ENCODE data around the gene SUPT7L. TPM values are rescaled to one million over a fixed set of nuclear protein-coding genes. Genes with fewer than 3 reads are reported as not detected.

The SUPT7L gene
- total RNA-seq, 1 experiment from 2014 or later: 22.4 TPM

DNA sequence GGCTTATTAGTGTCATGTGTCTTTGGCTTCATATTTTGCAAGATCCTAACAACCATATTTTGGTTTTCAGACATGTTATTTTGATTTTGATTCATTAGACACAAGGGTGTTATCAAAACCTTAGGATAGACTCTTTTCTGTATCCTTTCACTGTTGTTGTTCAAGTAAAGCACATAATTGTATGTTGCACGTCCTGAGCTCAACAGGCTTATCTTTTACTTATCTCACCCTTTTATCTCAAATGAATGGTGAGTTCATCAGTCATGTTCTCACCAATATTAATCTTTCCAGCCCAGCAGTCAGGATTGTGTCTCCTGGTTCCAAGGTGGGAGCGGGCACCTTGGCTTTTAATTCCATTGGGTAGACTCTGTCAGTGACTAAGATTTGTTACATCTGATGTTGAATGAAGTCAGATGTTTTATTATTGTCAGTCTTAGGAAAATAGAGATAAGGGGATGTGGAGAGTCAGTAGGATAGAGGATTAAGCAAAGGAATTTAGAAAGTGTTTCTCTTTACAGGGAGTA, 22.6 kb downstream of the SUPT7L start:
- Histone ChIP-seq H3K4me3 (ENCODE audit: low read depth in 2 of 2, low read length in 2 of 2) (no peak overlapping the region), H3K9me3 (ENCODE audit: control insufficient read depth, insufficient read depth, low read depth, low read length) (no peaks in the 10 kb centered on the region), H3K27me3 (ENCODE audit: control insufficient read depth, insufficient read depth, low read length) (no peaks in the 10 kb centered on the region), H3K4me1 (ENCODE audit: control insufficient read depth, insufficient read depth, low read length) (no peaks in the 10 kb centered on the region), H3K36me3 (ENCODE audit: control insufficient read depth, insufficient read depth, low read length) (peaks cover 16% of the 10 kb centered on the region), H3K27ac (ENCODE audit: low read length) (no peak overlapping the region)
- intact Hi-C loops (cut with micrococcal nuclease; ENCODE audit: unreplicated experiment) (no loop called here), in situ Hi-C loops (cut with HindIII; ENCODE audit: low pct_unique_long_range_greater_than_20kb, low sequenced_read_pairs) (no loop called here)
- POLR2A ChIA-PET: no interaction called here
- BruUV-seq (replicated peaks): no TSS peak
- ATAC-seq: no peak
- DNase-seq (ENCODE audit: low read depth, low spot score): no peak
- CTCF ChIA-PET: no interaction called here
- TF ChIP-seq, protein P1, sequence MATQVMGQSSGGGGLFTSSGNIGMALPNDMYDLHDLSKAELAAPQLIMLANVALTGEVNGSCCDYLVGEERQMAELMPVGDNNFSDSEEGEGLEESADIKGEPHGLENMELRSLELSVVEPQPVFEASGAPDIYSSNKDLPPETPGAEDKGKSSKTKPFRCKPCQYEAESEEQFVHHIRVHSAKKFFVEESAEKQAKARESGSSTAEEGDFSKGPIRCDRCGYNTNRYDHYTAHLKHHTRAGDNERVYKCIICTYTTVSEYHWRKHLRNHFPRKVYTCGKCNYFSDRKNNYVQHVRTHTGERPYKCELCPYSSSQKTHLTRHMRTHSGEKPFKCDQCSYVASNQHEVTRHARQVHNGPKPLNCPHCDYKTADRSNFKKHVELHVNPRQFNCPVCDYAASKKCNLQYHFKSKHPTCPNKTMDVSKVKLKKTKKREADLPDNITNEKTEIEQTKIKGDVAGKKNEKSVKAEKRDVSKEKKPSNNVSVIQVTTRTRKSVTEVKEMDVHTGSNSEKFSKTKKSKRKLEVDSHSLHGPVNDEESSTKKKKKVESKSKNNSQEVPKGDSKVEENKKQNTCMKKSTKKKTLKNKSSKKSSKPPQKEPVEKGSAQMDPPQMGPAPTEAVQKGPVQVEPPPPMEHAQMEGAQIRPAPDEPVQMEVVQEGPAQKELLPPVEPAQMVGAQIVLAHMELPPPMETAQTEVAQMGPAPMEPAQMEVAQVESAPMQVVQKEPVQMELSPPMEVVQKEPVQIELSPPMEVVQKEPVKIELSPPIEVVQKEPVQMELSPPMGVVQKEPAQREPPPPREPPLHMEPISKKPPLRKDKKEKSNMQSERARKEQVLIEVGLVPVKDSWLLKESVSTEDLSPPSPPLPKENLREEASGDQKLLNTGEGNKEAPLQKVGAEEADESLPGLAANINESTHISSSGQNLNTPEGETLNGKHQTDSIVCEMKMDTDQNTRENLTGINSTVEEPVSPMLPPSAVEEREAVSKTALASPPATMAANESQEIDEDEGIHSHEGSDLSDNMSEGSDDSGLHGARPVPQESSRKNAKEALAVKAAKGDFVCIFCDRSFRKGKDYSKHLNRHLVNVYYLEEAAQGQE (IDR thresholded peaks at IDR 0.05; ENCODE audit: insufficient read depth in 1 of 2, low read depth in 2 of 2, low read length in 1 of 2): no peak
- no peak for TF ChIP-seq SIN3A (IDR thresholded peaks at IDR 0.05; ENCODE audit: borderline replicate concordance, insufficient read depth, low read depth, low read length)
- TF ChIP-seq POLR2AphosphoS5 (IDR thresholded peaks at IDR 0.05; ENCODE audit: low read depth, low read length): no peak
- no peak for TF ChIP-seq TCF7L2 (IDR thresholded peaks at IDR 0.05; ENCODE audit: low read depth, low read length)
- TF ChIP-seq, protein P2, sequence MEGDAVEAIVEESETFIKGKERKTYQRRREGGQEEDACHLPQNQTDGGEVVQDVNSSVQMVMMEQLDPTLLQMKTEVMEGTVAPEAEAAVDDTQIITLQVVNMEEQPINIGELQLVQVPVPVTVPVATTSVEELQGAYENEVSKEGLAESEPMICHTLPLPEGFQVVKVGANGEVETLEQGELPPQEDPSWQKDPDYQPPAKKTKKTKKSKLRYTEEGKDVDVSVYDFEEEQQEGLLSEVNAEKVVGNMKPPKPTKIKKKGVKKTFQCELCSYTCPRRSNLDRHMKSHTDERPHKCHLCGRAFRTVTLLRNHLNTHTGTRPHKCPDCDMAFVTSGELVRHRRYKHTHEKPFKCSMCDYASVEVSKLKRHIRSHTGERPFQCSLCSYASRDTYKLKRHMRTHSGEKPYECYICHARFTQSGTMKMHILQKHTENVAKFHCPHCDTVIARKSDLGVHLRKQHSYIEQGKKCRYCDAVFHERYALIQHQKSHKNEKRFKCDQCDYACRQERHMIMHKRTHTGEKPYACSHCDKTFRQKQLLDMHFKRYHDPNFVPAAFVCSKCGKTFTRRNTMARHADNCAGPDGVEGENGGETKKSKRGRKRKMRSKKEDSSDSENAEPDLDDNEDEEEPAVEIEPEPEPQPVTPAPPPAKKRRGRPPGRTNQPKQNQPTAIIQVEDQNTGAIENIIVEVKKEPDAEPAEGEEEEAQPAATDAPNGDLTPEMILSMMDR (IDR thresholded peaks at IDR 0.05): no peak

DNA sequence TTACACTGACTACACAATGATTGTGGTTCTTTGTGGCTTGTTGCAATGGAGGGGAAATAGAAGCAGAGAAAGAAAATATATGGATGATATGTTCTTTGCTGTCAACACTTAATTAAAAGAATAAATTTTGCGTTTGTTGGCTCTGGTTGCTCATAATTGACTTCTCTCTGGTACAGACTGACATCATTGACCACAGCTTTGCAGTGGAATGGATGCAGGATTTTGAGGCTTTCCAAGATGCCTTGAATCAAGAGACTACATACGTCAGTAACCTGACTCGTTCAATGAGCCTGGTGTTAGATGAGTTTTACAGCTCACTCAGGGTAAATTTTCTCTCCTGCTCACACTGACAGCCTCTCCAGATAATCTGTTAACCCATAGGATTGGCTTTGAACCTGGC, 24.7 kb downstream of the SUPT7L start:
- Histone ChIP-seq H3K36me3 (ENCODE audit: control insufficient read depth, insufficient read depth, low read length) (peaks cover 19% of the 10 kb centered on the region), H3K9me3 (ENCODE audit: control insufficient read depth, insufficient read depth, low read depth, low read length) (no peaks in the 10 kb centered on the region), H3K27ac (ENCODE audit: low read length) (no peak overlapping the region), H3K27me3 (ENCODE audit: control insufficient read depth, insufficient read depth, low read length) (no peaks in the 10 kb centered on the region), H3K4me1 (ENCODE audit: control insufficient read depth, insufficient read depth, low read length) (no peaks in the 10 kb centered on the region), H3K4me3 (ENCODE audit: low read depth in 2 of 2, low read length in 2 of 2) (no peak overlapping the region)
- TF ChIP-seq, protein P1 (IDR thresholded peaks at IDR 0.05; ENCODE audit: insufficient read depth in 1 of 2, low read depth in 2 of 2, low read length in 1 of 2): no peak
- no peak for TF ChIP-seq POLR2AphosphoS5 (IDR thresholded peaks at IDR 0.05; ENCODE audit: low read depth, low read length)
- no peak for TF ChIP-seq SIN3A (IDR thresholded peaks at IDR 0.05; ENCODE audit: borderline replicate concordance, insufficient read depth, low read depth, low read length)
- TF ChIP-seq TCF7L2 (IDR thresholded peaks at IDR 0.05; ENCODE audit: low read depth, low read length): no peak
- TF ChIP-seq, protein P2 (IDR thresholded peaks at IDR 0.05): no peak
- no peak for ATAC-seq
- in situ Hi-C loops (cut with HindIII; ENCODE audit: low pct_unique_long_range_greater_than_20kb, low sequenced_read_pairs): no loop called here
- no peak for DNase-seq (ENCODE audit: low read depth, low spot score)
- ChIA-PET POLR2A (no interaction called here), CTCF (no interaction called here)
- intact Hi-C loops (cut with micrococcal nuclease; ENCODE audit: unreplicated experiment): no loop called here
- no TSS peak for BruUV-seq (replicated peaks)

Measured in Panc1 (cell line).